GM12878 (cell line): Measurements from ENCODE around the gene C19orf38. TPM values are rescaled to one million over a fixed set of nuclear protein-coding genes. Genes with fewer than 3 reads are reported as not detected.

Source experiments
- ATAC-seq: fragments of 200-7000 bp; cut with Tn5 transposase; 3 replicates; pipeline ENCODE4 v1.9.1; 2020; ENCODE audit warnings: mild to moderate bottlenecking, moderate library complexity
- BruUV-seq: library from RNA; stranded (reverse); fragments of 400-500 nt; replicated peaks from 2 replicates; lab custom pipeline; 2021; lab: Mats Ljungman, UMichigan
- CTCF ChIA-PET: fragments of 300-600 bp; sonication (Branson Sonifier 250); formaldehyde crosslinking; extraction: SDS; loops from one replicate; lab custom pipeline; 2021; ENCODE audit warnings: inconsistent platforms; lab: Yijun Ruan, JAX
- POLR2A ChIA-PET: fragments of 350-600 bp; formaldehyde crosslinking; extraction: SDS; loops from one replicate; lab custom pipeline; 2021; ENCODE audit warnings: inconsistent platforms; lab: Charles Lee
- RAD21 ChIA-PET: fragments of 300-600 bp; sonication (Branson Sonifier 250); formaldehyde crosslinking; loops from one replicate; lab custom pipeline; 2023; ENCODE audit warnings: antibody characterized with exemption; ENCODE audit not compliant: unreplicated experiment; lab: Charles Lee
- SMC1A ChIA-PET: fragments of 300-600 bp; sonication (Branson Sonifier 250); formaldehyde crosslinking; loops from one replicate; lab custom pipeline; 2023; ENCODE audit not compliant: unreplicated experiment, uncharacterized antibody; lab: Charles Lee
- DNase-seq: peaks from one replicate; pipeline ENCODE4 v3.0.0-alpha.2; 2011; ENCODE audit warnings: low read depth, low spot score
- FAIRE-seq: peaks from 3 replicates; lab custom pipeline; 2011; peaks lifted over from hg19 to GRCh38; lab: Jason Lieb, UNC
- H2AFZ ChIP-seq: 2 replicates; pipeline ENCODE4 v1.6.0; 2011; ENCODE audit warnings: low read depth, low read length, control low read depth; ENCODE audit not compliant: control insufficient read depth
- H3K27ac ChIP-seq: 2 replicates; pipeline ENCODE4 v1.5.1; 2011; ENCODE audit warnings: control low read depth; ENCODE audit not compliant: control insufficient read depth, insufficient read depth
- H3K27me3 ChIP-seq, 2 experiments: replicated peaks in 1 of 2; 2 replicates each; pipeline versions ENCODE4 v1.6.0 to v1.6.1; 2011; ENCODE audit warnings: low read length in 1 of 2; ENCODE audit not compliant: control insufficient read depth in 2 of 2, insufficient read depth in 2 of 2
- H3K36me3 ChIP-seq, 2 experiments: 2 replicates each; pipeline ENCODE4 v1.5.1; 2011; ENCODE audit warnings: low read length in 1 of 2; ENCODE audit not compliant: control insufficient read depth in 2 of 2, insufficient read depth in 2 of 2
- H3K4me1 ChIP-seq: 2 replicates; pipeline ENCODE4 v1.6.1; 2011; ENCODE audit warnings: mild to moderate bottlenecking, low read length, moderate library complexity, mixed read lengths; ENCODE audit not compliant: control insufficient read depth, insufficient read depth
- H3K4me2 ChIP-seq: 2 replicates; pipeline ENCODE4 v1.6.0; 2011; ENCODE audit warnings: control low read depth; ENCODE audit not compliant: control insufficient read depth, insufficient read depth
- H3K4me3 ChIP-seq: fragments of 200-600 bp; sonication (generic); 2 replicates; pipeline ENCODE4 v1.5.1; 2016
- H3K79me2 ChIP-seq: 2 replicates; pipeline ENCODE4 v1.6.0; 2011; ENCODE audit warnings: low read length; ENCODE audit not compliant: control insufficient read depth, insufficient read depth
- H3K9ac ChIP-seq: 2 replicates; pipeline ENCODE4 v1.8.0; 2011; ENCODE audit warnings: low read length, control low read depth, mixed read lengths; ENCODE audit not compliant: control insufficient read depth, insufficient read depth
- H3K9me3 ChIP-seq: replicated peaks from 3 replicates; pipeline ENCODE4 v1.5.1; 2011; ENCODE audit warnings: mild to moderate bottlenecking, low read length; ENCODE audit not compliant: control insufficient read depth, insufficient read depth
- H4K20me1 ChIP-seq: 2 replicates; pipeline ENCODE4 v1.6.0; 2011; ENCODE audit not compliant: control insufficient read depth, insufficient read depth
- EED ChIP-seq: sonication (generic); IDR thresholded peaks from 2 replicates; pipeline ENCODE4 v1.6.1; 2016; ENCODE audit warnings: antibody characterized with exemption, low read depth
- HDAC2 ChIP-seq: fragments of 200-600 bp; sonication (generic); IDR thresholded peaks from 2 replicates; pipeline ENCODE4 v1.6.1; 2017
- IKZF1 ChIP-seq: fragments of 450-650 bp; conservative IDR thresholded peaks from 2 replicates; pipeline ENCODE4 v1.6.1; 2017; ENCODE audit warnings: antibody characterized with exemption, mild to moderate bottlenecking
- MTA2 ChIP-seq: fragments of 450-650 bp; IDR thresholded peaks from 2 replicates; pipeline ENCODE4 v1.6.1; 2016; ENCODE audit warnings: low read depth, mild to moderate bottlenecking, moderate library complexity
- NR2C1 ChIP-seq: fragments of 450-650 bp; IDR thresholded peaks from 2 replicates; pipeline ENCODE4 v1.6.1; 2017; ENCODE audit warnings: antibody characterized with exemption, mild to moderate bottlenecking, moderate library complexity
- PML ChIP-seq: IDR thresholded peaks from 2 replicates; pipeline ENCODE4 v1.6.1; 2012; ENCODE audit warnings: low read length, inconsistent platforms
- POLR2A ChIP-seq: IDR thresholded peaks from 2 replicates; pipeline ENCODE4 v1.6.1; 2011; ENCODE audit warnings: low read depth, mild to moderate bottlenecking, low read length
- POU2F2 ChIP-seq: IDR thresholded peaks from 3 replicates; pipeline ENCODE4 v1.6.1; 2011; ENCODE audit warnings: low read depth, mild to moderate bottlenecking, low read length, borderline replicate concordance
- RFX5 ChIP-seq: IDR thresholded peaks from 2 replicates; pipeline ENCODE4 v1.6.1; 2011; ENCODE audit warnings: low read depth, low read length, improper control_type of control experiment
- SIX5 ChIP-seq: IDR thresholded peaks from 2 replicates; pipeline ENCODE4 v1.6.1; 2011; ENCODE audit warnings: mild to moderate bottlenecking, low read depth, low read length, moderate library complexity; ENCODE audit not compliant: severe bottlenecking
- WGBS: methylation state at CpG from one replicate; pipeline ENCODE4 v1.1.6; 2016; ENCODE audit warnings: low lambda C conversion rate; ENCODE audit not compliant: insufficient replicate concordance, insufficient coverage; ENCODE audit errors: missing lambda C conversion rate; 5-methylcytosine and 5-hydroxymethylcytosine counted together
- in situ Hi-C: fragments of 300-500 bp; cut with MboI; formaldehyde crosslinking; loops from 9 replicates; pipeline ENCODE4 v1.14.3; 2018; ENCODE audit warnings: mixed read lengths
- intact Hi-C: fragments of 100-400 bp; cut with micrococcal nuclease; formaldehyde crosslinking; loops from one replicate; pipeline ENCODE4 v1.14.2; 2022; ENCODE audit not compliant: unreplicated experiment
- polyA plus RNA-seq, 11 experiments: library from polyadenylated mRNA; depleted of rRNA in 4 of 11; unstranded in 6 of 11; stranded (reverse) in 5 of 11; fragments of >200 nt; fragmentation: Nextera tagmentation in 4 of 11; fragmentation: Illumina TruSeq in 1 of 11; extraction: Ambion mirVana in 4 of 11; extraction: Trizol in 1 of 11; gene quantifications; 1 replicate in 1 of 11; 2 replicates in 10 of 11; pipeline versions ENCODE4 v1.2.1 to v1.2.3, GENCODE V29; 2011 to 2016; ENCODE audit warnings: inconsistent platforms in 2 of 11, missing spikeins in 2 of 11, low read depth in 1 of 11
- total RNA-seq, 4 experiments: library from RNA; depleted of rRNA in 3 of 4; stranded (reverse); fragments of >200 nt in 3 of 4; fragmentation: Illumina TruSeq in 1 of 4; extraction: Trizol in 1 of 4; gene quantifications; 2 replicates each; pipeline versions ENCODE4 v1.2.1 to v1.2.3, GENCODE V29; 2013 to 2021
- TF ChIP-seq, protein P1 (sequence below): fragments of 450-650 bp; IDR thresholded peaks from 2 replicates; pipeline ENCODE4 v1.6.1; 2016; ENCODE audit warnings: mild to moderate bottlenecking

C19orf38 gene
- total and polyA plus RNA-seq, 10 of the 15 experiments (the other 5 are each of a cell fraction or from before 2014, with no cell fraction given), result 2.6 to 7.5 (median 5.0) TPM

DNA sequence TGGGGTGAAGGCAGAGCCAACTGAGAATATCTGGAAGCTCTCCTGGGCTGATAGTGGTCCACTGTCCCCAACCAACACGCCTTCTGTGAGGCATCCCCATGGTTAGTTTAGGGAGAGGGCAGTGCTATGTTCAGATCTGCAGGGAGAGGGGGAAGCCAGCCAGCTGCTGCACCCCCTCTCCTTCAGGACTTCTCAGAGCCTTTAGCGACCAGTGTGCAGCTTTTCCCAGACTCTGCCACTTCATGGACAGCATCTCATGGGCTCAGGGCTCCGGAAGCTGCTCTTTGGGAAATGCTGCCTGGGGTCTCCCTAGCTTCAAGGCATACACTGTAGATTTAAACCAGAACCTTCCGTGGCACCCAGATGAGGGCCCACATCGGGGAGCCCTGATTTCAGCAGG is 45.7 kb upstream of the C19orf38 start:
- no peaks in the 10 kb centered on the region for H3K9me3 ChIP-seq
- 97% methylated on average over 5 of the region's 5 CpGs for WGBS
- no peak overlapping the region for H3K4me3 ChIP-seq
- peaks cover 1% of the 10 kb centered on the region for H3K4me1 ChIP-seq
- in situ Hi-C loops, result no loop called here
- no TSS peak for BruUV-seq
- H3K79me2 ChIP-seq, result no peaks in the 10 kb centered on the region
- H3K36me3 ChIP-seq, result peaks cover 5 to 18% of the 10 kb centered on the region in 2 experiments
- no peak for TF ChIP-seq NR2C1
- peak; percentile 29; the same call in 1 of the 2 replicates for TF ChIP-seq POLR2A
- TF ChIP-seq, all 136 proteins: peak for 1
- no peak overlapping the region for H2AFZ ChIP-seq
- no peaks in the 10 kb centered on the region for H4K20me1 ChIP-seq
- ChIA-PET RAD21 (no interaction called here), CTCF (no interaction called here), SMC1A (no interaction called here), POLR2A (no interaction called here)
- H3K9ac ChIP-seq, result no peak overlapping the region
- H3K4me2 ChIP-seq, result no peak overlapping the region
- FAIRE-seq (no peak), DNase-seq (no peak), ATAC-seq (no peak)
- intact Hi-C loops, result no loop called here
- H3K27ac ChIP-seq, result no peak overlapping the region
- H3K27me3 ChIP-seq, result no peaks in the 10 kb centered on the region

DNA sequence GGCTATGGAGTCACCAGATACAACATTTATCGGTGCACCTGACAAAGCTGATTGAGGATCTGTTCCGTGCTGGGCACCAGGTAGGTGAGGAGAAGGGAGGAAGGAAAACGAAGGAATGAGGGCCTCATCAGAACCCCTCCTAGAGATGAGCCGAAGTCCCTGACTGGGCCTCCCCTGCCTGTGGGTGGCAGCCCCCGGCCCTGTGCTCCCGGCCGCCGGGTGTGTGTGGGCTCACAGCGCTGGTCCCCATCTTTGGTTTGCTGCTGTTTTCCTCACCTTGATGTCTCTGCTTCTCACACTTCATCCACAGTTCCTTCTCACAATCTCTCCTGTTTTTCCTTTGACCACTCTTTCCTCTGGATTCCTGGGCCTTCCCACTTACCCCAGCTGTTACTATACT is 45.0 kb upstream of the C19orf38 start:
- RAD21 ChIA-PET, result no interaction called here
- in situ Hi-C loops, result no loop called here
- DNase-seq, result no peak
- no peak overlapping the region for H3K4me2 ChIP-seq
- no peaks in the 10 kb centered on the region for H3K79me2 ChIP-seq
- ATAC-seq, result no peak
- TF ChIP-seq SIX5, result no peak
- TF ChIP-seq IKZF1, result no peak
- TF ChIP-seq MTA2, result no peak
- TF ChIP-seq POU2F2, result no peak
- no peak for TF ChIP-seq HDAC2
- no peak for TF ChIP-seq PML
- TF ChIP-seq EED, result no peak
- TF ChIP-seq RFX5, result no peak
- TF ChIP-seq, protein P1, sequence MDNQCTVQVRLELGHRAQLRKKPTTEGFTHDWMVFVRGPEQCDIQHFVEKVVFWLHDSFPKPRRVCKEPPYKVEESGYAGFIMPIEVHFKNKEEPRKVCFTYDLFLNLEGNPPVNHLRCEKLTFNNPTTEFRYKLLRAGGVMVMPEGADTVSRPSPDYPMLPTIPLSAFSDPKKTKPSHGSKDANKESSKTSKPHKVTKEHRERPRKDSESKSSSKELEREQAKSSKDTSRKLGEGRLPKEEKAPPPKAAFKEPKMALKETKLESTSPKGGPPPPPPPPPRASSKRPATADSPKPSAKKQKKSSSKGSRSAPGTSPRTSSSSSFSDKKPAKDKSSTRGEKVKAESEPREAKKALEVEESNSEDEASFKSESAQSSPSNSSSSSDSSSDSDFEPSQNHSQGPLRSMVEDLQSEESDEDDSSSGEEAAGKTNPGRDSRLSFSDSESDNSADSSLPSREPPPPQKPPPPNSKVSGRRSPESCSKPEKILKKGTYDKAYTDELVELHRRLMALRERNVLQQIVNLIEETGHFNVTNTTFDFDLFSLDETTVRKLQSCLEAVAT, result no peak
- no peaks in the 10 kb centered on the region for H3K9me3 ChIP-seq
- no peak overlapping the region for H3K9ac ChIP-seq
- no peak overlapping the region for H3K27ac ChIP-seq
- H3K36me3 ChIP-seq, result peaks cover 5 to 18% of the 10 kb centered on the region in 2 experiments
- H3K4me3 ChIP-seq, result no peak overlapping the region
- CTCF ChIA-PET, result no interaction called here
- intact Hi-C loops, result no loop called here
- no TSS peak for BruUV-seq
- no peak overlapping the region for H2AFZ ChIP-seq
- POLR2A ChIA-PET, result no interaction called here
- H3K27me3 ChIP-seq, result no peaks in the 10 kb centered on the region
- SMC1A ChIA-PET, result no interaction called here
- no peaks in the 10 kb centered on the region for H3K4me1 ChIP-seq
- WGBS, result 96% methylated on average over 9 of the region's 9 CpGs
- no peaks in the 10 kb centered on the region for H4K20me1 ChIP-seq
- no peak for FAIRE-seq
